K562 (cell line): ENCODE measurements around the gene CPNE6. TPM values are rescaled to one million over a fixed set of nuclear protein-coding genes. Genes with fewer than 3 reads are reported as not detected.
A peak's percentile ranks its signal among the peaks of the same experiment; 100 is the strongest.

Source experiments
- BRD4 ChIP-seq: fragments of 200-600 bp; sonication (generic); IDR thresholded peaks from 2 replicates; pipeline ENCODE4 v1.6.1; 2017; ENCODE audit warnings: inconsistent platforms
- CBFA2T3 ChIP-seq: fragments of 450-650 bp; IDR thresholded peaks from 2 replicates; pipeline ENCODE4 v1.6.1; 2017
- EGR1 ChIP-seq: fragments of 450-650 bp; conservative IDR thresholded peaks from 2 replicates; pipeline ENCODE4 v1.6.1; 2017; ENCODE audit warnings: mild to moderate bottlenecking
- HBP1 ChIP-seq: fragments of 450-650 bp; formaldehyde crosslinking; IDR thresholded peaks from 2 replicates; pipeline ENCODE4 v1.4.0; 2022; ENCODE audit warnings: missing genetic modification characterization
- RBM25 ChIP-seq: fragments of 200-400 bp; formaldehyde crosslinking; IDR thresholded peaks from 2 replicates; pipeline ENCODE4 v1.6.1; 2018; ENCODE audit warnings: low read length, low read depth, moderate library complexity; ENCODE audit not compliant: severe bottlenecking
- RFX1 ChIP-seq: fragments of 450-650 bp; IDR thresholded peaks from 2 replicates; pipeline ENCODE4 v1.6.1; 2016; ENCODE audit warnings: mild to moderate bottlenecking, moderate library complexity
- SAP30 ChIP-seq: fragments of 200-600 bp; sonication (generic); IDR thresholded peaks from 2 replicates; pipeline ENCODE4 v1.6.1; 2012; ENCODE audit warnings: borderline replicate concordance, low read depth, mild to moderate bottlenecking, moderate library complexity, low read length, control low read depth, inconsistent platforms; ENCODE audit not compliant: insufficient read depth, poor library complexity, severe bottlenecking
- SMARCA4 ChIP-seq: fragments of 450-650 bp; IDR thresholded peaks from 2 replicates; pipeline ENCODE4 v1.6.1; 2016
- TAF9B ChIP-seq: fragments of 450-650 bp; IDR thresholded peaks from 2 replicates; pipeline ENCODE4 v1.6.1; 2018; ENCODE audit warnings: mild to moderate bottlenecking; ENCODE audit not compliant: partially characterized antibody
- TFAM ChIP-seq: fragments of 250-450 bp; sonication (Bioruptor Pico); conservative IDR thresholded peaks from 2 replicates; pipeline ENCODE4 v1.5.0; 2021; ENCODE audit warnings: mild to moderate bottlenecking, moderate library complexity
- THRAP3 ChIP-seq: fragments of 450-650 bp; IDR thresholded peaks from 2 replicates; pipeline ENCODE4 v1.6.1; 2016; ENCODE audit warnings: mild to moderate bottlenecking, inconsistent platforms, borderline replicate concordance
- TSHZ1 ChIP-seq: fragments of 250-450 bp; sonication (Bioruptor Pico); IDR thresholded peaks from 2 replicates; pipeline ENCODE4 v1.4.0; 2020; ENCODE audit warnings: mild to moderate bottlenecking, moderate library complexity
- UBTF ChIP-seq, 2 experiments: IDR thresholded peaks; 2 replicates each; pipeline ENCODE4 v1.6.1; 2012; ENCODE audit warnings: improper control_type of control experiment in 2 of 2, low read depth in 2 of 2, low read length in 2 of 2, borderline replicate concordance in 1 of 2
- ZBTB17 ChIP-seq: fragments of 450-650 bp; formaldehyde crosslinking; IDR thresholded peaks from 2 replicates; pipeline ENCODE4 v1.4.0; 2020; ENCODE audit warnings: mild to moderate bottlenecking
- ZBTB7A ChIP-seq: IDR thresholded peaks from 2 replicates; pipeline ENCODE4 v1.6.1; 2011; ENCODE audit warnings: low read depth, mild to moderate bottlenecking, low read length, moderate library complexity, borderline replicate concordance; ENCODE audit not compliant: control insufficient read depth
- ZFP30 ChIP-seq: fragments of 250-450 bp; sonication (Bioruptor Pico); IDR thresholded peaks from 2 replicates; pipeline ENCODE4 v1.8.0; 2022; ENCODE audit warnings: moderate library complexity, mild to moderate bottlenecking, inconsistent platforms, borderline replicate concordance
- ZNF280A ChIP-seq: fragments of 450-650 bp; IDR thresholded peaks from 2 replicates; pipeline ENCODE4 v1.6.1; 2018; ENCODE audit warnings: mild to moderate bottlenecking, low read depth; ENCODE audit not compliant: partially characterized antibody
- ZNF586 ChIP-seq: fragments of 450-650 bp; formaldehyde crosslinking; conservative IDR thresholded peaks from 2 replicates; pipeline ENCODE4 v1.4.0; 2020; ENCODE audit warnings: mild to moderate bottlenecking, moderate library complexity
- polyA plus RNA-seq, 8 experiments: library from polyadenylated mRNA; depleted of rRNA in 4 of 8; stranded (reverse) in 5 of 8; unstranded in 3 of 8; fragments of >200 nt; fragmentation: Nextera tagmentation in 2 of 8; fragmentation: Illumina TruSeq in 1 of 8; extraction: Ambion mirVana in 2 of 8; extraction: Trizol in 1 of 8; gene quantifications; 2 replicates each; pipeline versions ENCODE4 v1.2.1 to v1.2.3, GENCODE V29; 2011 to 2014; ENCODE audit warnings: inconsistent platforms in 1 of 8, missing spikeins in 1 of 8
- total RNA-seq, 7 experiments: library from RNA; depleted of rRNA in 6 of 7; stranded (reverse); fragments of >200 nt in 6 of 7; fragmentation: Illumina TruSeq in 2 of 7; extraction: Trizol in 2 of 7; gene quantifications; 2 replicates each; pipeline versions ENCODE4 v1.2.1 to v1.2.3, GENCODE V29; 2011 to 2021; ENCODE audit warnings: low replicate concordance in 1 of 7

The CPNE6 gene
- total and polyA plus RNA-seq, 9 of the 15 experiments (the other 6 are each of a cell fraction or from before 2014, with no cell fraction given): not detected

GRCh38 chr14:24093901-24094840 is 22.8 kb downstream of the CPNE6 start, which contains the start of gene PCK2 (continued):
- TF ChIP-seq SMARCA4: peak; percentile 52; the same call in 1 of the 2 replicates
- TF ChIP-seq ZBTB17 (CRISPR knock-in tag): peak; percentile 68
- no peak for TF ChIP-seq TSHZ1 (CRISPR knock-in tag)
- TF ChIP-seq ZFP30 (CRISPR knock-in tag): no peak
- TF ChIP-seq HBP1 (CRISPR knock-in tag): no peak
- peak; percentile 58; the same call in 1 of the 2 replicates for TF ChIP-seq ZBTB7A
- TF ChIP-seq RBM25: no peak
- no peak for TF ChIP-seq TFAM (CRISPR knock-in tag)
- TF ChIP-seq ZNF586 (CRISPR knock-in tag): no peak
- peak; percentile 69 for TF ChIP-seq TAF9B
- TF ChIP-seq CBFA2T3: no peak
- peak; percentile 85 for TF ChIP-seq EGR1
- peak; percentile 43 for TF ChIP-seq SAP30
- no peak for TF ChIP-seq RFX1
- TF ChIP-seq ZNF280A: no peak
- 0 out of 2 replicates have a peak, but pooled peaks have one; percentile 29 for TF ChIP-seq BRD4
- TF ChIP-seq THRAP3: no peak
- 0 out of 4 replicates have a peak, but pooled peaks of 1 of the 2 experiments have one; percentile 23 for TF ChIP-seq UBTF (IDR thresholded peaks at IDR 0.05; ENCODE audit: borderline replicate concordance in 1 of 2, low read depth in 2 of 2, low read length in 2 of 2)
